Activated CD4-positive, alpha-beta T cell treated with anti-CD3 and anti-CD28 coated beads, Interleukin-2, amount 50 U/mL, for 48 hours (primary cell): Measurements from ENCODE around the gene DMD.
"Not testable (repeated sequence)": the region's sequence is repeated elsewhere in the genome, so short reads cannot be mapped to it uniquely, and the experiment has no call there.

Experiments
- DNase-seq, 2 experiments: peaks; one replicate each; pipeline ENCODE4 v3.0.0-alpha.2; 2020

DMD gene

DNA sequence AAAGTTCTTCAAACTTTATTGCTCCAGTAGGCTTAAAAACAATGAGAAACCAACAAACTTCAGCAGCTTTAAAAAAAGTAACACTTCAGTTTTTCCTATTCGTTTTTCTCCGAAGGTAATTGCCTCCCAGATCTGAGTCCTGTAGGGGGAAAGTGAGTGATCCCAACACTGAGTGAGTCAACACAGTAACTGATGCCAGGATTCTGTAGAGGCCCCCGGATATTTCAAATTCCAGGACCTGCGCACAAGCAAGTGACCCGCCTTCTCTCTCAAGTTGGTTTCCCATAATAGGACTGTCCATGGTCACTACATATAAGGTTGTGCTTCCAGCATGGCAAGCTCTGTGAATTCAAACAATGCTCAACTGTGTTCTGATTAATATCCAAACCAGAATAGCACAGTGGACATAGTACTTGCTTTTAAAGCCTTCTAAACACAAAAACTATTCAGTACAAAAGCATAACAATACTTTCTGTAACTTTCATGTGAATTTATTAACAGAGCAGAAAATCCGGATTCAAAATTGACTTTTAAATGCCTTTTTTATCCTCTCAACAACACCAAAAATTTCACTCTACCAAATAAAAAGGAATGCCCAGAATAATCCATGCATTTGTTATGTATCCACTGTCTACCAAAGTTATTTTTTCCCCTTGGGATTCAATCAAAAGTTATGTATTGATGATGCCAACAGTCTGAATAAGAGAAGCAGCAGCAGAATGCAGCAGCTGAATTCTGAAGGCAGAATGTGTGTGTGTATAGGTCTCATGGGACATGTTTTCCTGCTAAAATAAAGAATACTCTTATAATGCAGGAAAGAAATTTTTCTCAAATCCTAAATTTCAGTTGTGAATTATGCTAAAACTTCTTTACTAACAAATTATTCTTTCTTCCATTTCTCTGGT lies at the start of gene DMD:
DMD (minus strand) TSS at position 194 of the 905 bp plus-strand sequence. CDS start 237 bp downstream, outside the sequence.
- DNase-seq: no peak

DNA sequence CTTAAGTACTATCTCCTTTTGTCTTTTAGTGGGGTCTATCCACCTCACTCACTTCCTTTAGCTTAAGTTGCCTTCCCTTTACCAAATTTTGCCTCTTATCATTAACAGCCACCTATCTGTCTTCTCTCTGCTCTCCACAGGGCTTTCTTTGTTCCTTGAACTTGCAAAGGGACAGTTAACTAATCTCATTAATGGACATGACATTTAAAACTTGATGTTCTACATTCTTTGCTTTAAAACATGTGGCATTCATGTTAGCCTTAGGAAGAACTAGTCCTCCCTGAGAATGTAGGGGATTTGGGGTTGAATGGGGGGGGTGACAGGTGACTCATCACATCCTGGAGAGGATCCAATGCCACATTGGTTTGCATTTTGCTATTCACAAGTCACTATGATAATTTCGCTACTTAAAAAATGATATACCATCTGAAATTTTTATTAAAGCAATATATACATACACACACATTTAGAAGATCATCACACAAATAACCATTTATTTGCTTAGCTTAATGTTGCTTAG lies 41.0 kb upstream of the DMD start:
- no peak for DNase-seq

DNA sequence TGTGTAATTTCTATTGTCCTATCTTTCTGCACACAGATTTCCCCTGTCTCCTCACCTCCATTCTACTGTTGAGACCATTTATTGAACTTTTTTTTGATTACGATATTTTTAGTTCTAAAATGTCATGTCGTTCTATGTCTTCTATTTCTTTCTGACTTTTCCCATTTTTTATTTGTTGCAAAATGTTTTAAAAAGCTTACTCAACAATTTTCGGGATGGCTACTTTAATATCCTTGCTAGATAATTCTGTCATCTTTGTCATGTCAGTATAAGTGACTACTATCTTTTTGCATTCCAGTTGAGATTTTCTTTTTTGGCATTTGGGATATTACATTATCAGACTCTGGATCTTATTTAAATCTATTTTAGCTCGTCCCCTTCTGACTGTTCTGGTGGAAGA lies 7.5 kb upstream of the DMD start:
- no peak for DNase-seq

DNA sequence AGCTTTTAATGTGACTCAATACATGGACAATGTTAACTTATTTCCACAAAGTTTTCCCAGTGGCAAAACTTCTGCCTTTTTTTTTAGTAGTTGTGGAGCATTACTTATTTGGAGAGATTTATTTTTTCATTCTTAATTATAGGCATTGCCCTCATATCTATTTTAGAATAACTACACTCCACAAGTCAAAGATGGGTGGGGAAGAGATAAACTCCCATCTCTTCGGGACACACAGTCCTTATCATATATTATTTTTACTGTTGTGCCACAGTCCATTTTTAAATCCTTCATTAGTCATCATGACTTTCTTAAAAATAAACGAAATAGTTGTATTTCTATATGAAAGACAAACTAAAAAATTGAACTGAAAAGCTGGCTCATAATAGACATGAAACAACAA lies 1.2 kb downstream of the DMD start:
- DNase-seq: no peak

DNA sequence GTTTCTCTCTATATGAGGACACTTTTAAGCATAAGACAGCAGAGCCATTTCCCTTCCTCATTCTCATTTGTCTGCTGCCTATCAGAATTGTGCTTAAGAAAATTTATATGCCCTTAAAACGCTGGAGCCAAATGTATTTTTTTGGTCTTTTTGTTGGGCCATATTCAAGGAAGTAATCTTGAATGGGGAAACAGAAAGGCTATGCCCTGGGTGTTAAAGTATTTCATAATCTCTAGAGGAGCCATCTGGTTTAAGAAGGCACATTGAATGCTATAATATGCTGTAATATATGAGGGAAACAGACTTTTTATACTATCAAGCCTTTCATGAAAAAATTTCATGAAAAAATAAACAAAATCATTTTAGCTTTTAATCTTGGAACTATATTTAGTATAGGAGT lies 4.3 kb downstream of the DMD start:
- DNase-seq: no peak

DNA sequence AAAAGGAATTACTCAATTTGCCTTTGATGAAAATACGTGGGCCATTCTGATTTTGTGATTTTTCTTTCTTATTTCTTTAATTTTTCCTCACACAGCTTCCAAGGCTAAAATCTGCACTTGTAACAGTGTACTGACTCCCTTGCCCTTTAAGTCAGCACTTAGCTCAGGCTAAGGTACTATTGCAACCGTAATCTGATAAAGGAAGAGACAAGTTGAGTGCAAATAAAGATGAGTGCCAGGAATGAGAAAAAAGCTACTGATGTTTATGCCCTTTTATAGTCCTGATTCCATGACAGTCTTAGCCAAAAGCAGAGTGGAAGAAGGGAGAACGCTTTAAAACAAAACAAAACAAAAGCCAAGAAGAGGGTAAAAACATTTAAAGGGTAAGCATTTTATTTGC lies 6.0 kb downstream of the DMD start:
- DNase-seq: no peak

DNA sequence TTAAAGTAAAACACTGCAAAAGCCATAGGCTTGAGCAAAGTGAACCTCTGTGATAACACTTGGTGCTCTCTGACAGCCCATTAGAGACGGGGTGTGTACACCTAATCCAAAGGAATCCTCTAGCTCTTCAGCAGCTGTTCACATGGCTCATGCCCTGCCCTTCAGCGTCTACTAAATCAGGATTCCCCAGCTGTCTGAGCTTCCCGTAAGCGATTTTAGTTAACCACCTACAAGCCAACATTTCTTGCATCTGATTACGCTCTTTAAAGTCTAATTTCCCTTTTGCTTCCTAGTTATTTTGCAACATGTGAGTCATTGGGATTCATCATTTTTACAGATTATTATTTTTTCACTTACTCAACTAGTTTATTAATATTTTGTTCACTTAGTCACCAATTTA lies 6.5 kb downstream of the DMD start:
- no peak for DNase-seq

DNA sequence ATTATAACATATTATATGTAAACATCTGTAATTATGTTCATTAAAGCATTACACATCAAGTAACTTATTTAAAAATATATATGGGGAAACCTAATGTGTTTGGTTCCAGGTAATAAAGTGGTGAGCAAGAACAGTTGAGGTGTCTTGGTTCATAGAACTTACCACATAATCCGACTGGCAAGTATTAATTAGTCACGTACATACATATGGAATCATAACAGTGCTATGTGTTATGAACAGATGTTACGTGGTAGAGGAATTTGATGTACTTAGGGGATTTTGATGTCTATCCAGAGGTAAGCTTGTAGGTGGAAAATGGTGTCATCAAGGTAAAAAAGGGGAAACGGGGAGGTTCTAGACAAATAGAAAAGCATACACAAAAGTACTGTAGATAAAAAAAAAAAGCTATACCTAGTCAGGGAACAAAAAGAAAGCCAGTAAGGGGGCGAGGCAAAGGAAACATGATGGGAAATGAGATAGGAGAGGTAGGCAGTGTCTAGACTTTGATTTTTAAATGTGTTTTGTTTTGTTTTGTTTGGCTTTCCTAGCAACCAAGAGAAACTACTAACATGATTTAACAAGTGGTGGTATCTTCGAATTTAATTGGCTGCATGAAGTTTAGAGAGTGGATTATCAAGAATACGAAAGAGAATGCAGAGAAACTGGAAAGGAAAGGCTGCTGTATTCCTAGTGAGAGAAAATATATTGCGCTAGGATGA lies 12.6 kb downstream of the DMD start:
- DNase-seq: no peak

DNA sequence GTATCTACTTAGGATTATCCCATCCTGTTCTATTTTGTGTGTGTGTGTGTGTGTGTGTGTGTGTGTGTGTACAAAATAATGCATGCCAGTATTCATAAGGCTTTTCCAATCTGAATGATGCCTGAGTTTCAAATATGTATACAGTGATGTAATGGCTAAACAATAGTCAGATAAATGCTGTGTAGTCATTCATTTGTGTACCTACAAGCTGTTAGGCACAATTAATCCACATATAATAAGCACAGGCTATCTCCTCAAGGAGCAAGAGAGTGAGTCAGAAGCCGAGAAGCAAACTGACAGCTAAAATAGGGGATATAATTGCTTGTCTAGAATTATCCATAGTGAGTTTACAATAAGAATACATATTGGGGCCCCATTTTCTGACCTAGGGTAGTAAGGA lies 15.7 kb downstream of the DMD start:
- DNase-seq: no peak

DNA sequence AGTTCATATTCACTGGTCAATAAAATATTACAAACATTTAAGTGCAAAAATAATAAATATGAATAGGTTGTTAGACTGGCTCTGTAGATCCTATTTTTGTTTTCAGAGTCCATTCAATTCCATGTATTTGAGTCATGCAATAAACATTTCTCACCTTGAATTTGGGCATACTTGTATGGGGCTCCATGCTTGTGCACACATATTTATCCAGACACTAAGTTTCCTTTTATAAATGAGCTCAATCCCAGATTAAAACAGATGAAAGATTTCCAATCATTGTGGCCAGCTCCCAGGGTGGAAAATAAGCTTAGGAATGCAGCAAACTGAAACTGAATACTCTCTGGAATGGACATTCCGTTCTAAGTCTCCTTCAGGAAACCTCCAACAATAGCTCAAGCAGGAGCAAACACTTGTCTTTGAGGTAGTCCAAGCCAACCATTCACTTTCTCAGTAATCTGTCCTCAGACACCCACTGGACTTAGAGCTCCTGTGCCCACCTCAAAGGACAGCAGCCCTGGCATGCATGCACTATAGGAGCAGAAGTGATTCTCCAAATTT lies 16.4 kb downstream of the DMD start:
- no peak for DNase-seq

DNA sequence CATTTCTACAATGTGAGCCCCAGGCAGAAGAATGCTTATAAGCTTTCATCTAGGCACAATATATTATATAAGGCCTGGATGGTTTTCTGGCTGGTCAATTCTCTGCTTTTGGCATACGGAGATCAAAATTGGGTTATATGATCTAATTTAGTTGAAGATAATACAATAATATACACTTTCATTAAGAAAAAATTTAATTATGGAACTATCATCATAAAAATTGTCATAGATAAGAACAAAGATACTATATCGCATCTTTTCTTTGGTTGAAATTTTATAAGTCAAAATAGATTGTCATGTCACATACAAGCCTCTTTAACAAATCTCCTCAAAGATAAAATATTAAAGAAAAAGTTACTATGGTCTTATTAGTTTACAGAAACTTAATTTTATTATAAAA lies 17.1 kb downstream of the DMD start:
- DNase-seq: no peak

DNA sequence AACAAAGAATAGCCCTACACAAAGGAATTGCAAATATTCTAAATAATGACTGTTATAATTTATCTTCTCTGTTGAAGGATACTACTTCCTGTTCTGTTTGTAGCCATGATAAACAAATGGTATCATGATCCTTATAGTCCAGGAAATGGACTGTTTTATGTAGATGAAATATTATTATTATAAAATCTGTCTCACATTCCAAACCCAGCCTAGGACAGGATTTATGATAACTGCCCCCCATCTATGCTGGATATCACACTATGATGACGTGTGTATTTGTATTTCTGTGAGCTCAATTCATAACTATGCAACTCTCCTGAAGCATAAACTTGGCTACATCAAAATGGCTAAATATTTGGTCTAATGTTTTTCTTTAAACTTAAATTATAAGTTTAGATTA lies 21.3 kb downstream of the DMD start:
- DNase-seq: no peak

DNA sequence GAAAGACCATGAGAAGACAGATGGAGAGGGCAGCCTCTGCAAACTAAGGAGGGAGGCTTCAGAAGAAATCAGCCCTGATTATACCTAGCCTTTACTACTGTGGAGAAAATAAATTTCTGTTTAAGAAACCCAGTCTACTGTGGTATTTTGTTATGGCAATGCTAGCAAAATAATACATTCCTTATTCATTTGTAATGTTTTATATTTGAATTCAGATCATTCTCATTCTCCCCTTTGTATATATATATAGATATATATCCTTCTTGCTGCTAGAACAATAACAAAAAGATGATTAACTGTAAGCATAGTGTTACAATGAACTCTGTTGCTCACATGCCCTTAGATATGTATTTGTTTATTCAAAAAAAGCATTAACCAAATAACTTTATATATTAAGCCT lies 22.5 kb downstream of the DMD start:
- DNase-seq: no peak

DNA sequence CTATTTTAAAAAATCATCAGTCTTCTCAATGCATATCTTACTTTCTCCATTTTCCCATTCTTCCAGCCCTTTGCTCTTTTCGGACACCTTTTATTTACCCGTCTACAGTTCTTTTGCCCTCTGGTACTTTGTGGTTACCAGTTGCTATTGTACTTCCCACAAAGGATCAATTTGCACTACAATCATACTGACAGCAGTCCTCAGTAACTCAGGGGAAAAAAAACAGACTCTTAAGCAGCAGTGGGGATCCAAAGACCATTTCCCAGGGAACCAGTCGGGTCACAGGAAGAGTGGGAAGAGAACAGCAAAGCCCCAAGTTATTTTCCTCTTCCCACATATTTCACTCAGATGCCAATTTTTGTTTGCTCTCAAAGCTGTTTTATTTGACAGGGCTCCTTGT lies 23.1 kb downstream of the DMD start:
- no peak for DNase-seq

DNA sequence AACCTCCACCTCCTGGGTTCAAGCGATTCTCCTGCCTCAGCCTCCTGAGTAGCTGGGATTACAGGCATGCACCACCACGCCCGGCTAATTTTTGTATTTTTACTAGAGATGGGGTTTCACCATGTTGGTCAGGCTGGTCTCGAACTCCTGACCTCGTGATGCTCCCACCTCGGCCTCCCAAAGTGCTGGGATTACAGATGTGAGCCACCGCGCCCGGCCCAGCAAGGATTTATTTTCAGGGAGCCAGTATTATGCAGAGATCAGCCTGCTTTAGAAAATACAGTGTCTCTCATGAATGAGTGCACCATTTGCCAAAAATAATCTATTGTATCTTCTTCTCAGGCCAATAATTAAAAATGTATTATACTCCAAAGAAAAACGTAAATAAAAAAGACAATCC lies 26.5 kb downstream of the DMD start:
- not testable (repeated sequence) for DNase-seq

DNA sequence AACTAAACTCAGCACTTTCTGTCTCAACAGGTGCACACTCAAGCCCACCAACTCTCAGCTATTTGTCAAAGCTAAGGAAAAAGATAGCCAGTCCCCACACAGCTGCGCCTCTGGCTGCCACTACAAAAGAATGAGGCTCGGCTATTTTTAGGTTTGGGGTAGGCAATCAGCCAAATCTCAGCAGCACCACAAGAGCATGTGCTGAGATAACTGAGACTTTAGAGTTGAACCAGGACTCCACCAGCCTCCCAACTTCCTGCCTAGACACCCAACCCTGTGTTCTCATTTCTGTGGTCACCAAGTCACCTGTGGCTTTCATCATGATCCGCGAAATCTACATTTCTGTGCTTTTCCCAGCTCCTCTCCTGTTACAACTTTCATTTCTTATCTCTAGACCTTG lies 28.0 kb downstream of the DMD start:
- DNase-seq: no peak

DNA sequence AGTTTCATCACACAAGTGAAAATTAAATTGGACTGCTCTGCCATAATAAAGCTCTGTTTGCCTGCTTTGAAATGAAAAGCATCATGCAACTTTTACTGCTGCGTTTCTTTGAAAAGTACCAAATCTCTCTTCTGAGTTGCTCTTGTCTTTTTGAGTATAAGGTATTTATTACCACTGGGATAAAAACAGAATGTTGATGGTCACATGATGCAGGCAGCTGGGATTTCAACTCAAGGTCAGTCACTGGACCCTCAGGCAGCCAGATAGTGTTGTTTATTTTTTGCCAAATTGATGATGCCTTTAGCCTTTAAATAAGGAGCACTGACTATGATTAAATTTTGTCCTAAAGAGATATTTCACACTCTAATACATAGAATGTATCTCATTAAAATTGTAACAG lies 32.7 kb downstream of the DMD start:
- DNase-seq: no peak

DNA sequence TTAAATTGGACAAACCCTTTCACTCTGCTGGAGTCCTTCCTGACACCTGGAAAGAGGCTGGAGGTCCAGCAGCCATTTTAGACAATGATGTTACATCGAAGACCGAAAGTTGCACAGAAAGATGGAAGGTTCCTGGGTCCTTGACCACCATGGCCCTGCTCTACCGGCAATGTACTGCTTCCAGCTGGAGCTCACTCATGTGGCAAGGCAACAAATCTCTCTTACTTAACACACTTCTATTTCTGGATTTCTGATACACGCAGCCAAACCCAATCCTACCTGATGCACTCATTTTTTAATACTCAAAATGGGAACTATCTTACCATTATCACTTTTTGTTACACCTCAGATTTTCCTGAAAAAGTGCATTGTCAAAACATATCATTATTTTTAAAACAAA lies 33.1 kb downstream of the DMD start:
- no peak for DNase-seq

DNA sequence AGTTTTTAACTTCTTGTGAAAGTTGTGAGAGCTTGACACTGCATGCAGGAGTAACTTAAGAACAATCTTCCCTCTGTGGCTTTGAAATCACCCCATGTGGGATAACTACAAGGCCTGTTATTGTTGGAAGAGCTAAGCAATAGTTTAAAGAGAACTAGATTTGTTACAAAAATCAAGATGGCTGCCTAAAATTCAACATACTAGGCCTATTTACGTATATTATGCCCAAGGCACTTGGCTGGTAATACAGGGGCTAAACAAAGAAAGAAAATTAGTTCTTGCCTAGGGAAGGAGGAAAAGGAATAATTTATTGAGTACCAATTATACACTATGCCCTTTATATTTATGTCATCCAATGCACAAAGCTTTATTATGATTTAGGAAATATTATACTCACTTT lies 36.1 kb downstream of the DMD start:
- no peak for DNase-seq

DNA sequence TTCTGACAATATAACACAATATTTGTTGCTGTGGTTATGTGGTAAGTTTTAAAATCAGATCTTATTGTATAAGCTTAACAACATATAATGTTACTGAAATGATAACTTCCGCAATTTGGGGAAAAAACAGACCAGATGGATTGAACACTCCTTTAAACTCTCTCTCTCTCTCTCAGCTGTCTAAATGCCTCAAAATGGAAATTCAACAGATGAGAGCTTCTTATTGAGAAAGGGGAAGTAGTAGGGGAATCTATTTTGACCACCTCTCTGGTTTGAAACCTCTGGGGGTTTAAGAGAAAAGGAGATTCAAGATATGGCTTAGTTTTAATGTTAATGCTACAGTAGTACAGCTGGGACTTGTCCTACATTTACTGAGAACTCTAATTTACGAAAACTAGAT lies 40.3 kb downstream of the DMD start:
- no peak for DNase-seq

DNA sequence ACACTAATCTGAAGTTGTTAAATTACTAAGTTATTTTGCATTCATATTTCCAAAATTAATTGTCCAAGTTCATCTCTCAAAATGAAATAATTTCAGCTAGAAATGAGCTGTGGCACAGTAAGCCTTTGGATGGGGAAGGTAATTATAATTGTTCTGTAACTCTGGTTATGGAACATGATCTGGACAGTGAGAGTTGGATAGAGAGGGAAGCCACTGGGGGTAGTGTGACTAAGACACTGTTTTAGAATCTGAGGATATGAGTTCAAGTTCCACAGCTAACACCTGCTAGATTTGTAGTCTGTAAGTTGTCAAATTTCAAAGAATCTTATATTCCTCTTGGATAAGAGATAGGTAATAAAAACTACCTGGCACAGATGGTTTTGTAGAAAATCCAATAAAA lies 49.5 kb downstream of the DMD start:
- DNase-seq: no peak

DNA sequence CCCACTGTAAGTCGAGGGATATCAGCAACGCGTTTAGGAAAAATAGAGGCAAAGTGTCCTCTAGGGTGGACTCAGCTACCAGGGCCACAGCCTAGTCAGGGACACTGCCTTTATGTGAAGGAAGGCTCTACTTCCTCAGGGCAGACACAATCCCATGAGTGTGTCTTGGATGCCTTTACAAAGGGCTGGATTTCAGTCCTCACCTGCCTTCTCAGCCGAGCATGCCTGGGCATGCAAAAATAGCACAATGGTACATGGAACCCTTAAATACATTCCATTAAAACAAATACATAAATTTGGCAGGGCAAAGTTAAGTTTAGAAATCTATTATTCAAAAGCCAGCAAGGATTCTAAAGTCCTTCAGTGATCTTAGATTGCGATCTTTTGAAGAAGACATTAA lies 51.1 kb downstream of the DMD start:
- no peak for DNase-seq

DNA sequence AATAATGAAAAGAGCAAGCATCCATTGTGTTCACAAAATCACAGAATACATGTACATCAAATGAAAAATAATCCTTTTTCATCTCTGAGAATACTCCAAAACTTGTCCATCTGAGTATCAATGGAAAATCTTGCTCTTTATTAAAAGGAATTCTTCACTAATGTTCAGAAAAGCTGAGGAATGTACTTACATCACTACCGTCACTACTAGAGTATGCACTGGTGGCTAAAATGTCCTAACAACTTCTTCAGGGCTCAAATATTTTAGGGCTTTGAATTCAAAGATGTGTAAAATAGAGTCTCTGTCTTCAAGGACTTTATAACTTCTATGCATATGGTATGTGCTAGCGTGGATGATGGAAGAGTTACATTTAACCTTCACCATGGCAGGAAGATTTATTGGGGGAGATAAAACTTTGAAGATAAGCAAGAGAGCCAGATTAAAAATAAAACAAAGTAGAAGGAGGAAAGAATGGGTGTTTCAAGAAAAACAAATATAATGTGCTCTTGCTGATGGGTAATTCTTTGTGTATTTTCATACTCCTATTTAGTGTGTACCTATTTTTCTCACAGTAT lies 55.1 kb downstream of the DMD start:
- DNase-seq: no peak

DNA sequence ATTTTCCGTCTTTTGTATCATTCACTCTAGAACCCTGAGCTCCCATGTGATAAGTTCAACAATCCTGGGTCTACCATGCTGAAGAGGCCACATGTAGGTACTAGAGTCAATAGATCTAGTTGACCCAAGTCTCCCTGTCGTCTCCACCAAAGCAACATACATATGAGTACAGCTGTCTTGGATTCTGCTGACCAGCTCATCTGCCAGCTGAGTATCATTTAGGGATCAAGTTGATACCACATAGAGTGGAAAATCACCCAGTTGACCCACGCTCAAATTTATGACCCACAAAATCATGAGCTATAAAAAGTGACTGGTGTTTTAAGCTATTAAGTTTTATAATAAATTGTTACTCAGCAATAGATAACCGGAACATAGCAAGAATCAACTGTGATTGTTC lies 61.8 kb downstream of the DMD start:
- DNase-seq: no peak
